DND-41 (cell line): ENCODE results near the gene SMURF1.

ENCODE experiments used
- ATAC-seq: fragments of 200-7000 bp; cut with Tn5 transposase; 3 replicates; pipeline ENCODE4 v1.9.1; 2021; ENCODE audit warnings: low read depth; ENCODE audit not compliant: insufficient read depth
- DNase-seq: peaks from one replicate; pipeline ENCODE4 v3.0.0-alpha.2; 2020
- H2AFZ ChIP-seq: 2 replicates; pipeline ENCODE4 v1.6.0; 2012; ENCODE audit warnings: low read depth, low read length
- H3K27ac ChIP-seq: 2 replicates; pipeline ENCODE4 v1.5.1; 2012; ENCODE audit warnings: low read length, inconsistent platforms
- H3K27me3 ChIP-seq: fragments of 200-600 bp; sonication (generic); 2 replicates; pipeline ENCODE4 v1.6.0; 2012; ENCODE audit warnings: low read length, mild to moderate bottlenecking, inconsistent platforms; ENCODE audit not compliant: insufficient read depth, poor library complexity
- H3K36me3 ChIP-seq: 2 replicates; pipeline ENCODE4 v1.5.1; 2012; ENCODE audit warnings: low read length, inconsistent platforms; ENCODE audit not compliant: insufficient read depth
- H3K4me1 ChIP-seq: 2 replicates; pipeline ENCODE4 v1.5.1; 2012; ENCODE audit warnings: mild to moderate bottlenecking, low read length; ENCODE audit not compliant: insufficient read depth
- H3K4me2 ChIP-seq: 2 replicates; pipeline ENCODE4 v1.6.0; 2012; ENCODE audit warnings: mild to moderate bottlenecking, moderate library complexity, low read length, inconsistent platforms; ENCODE audit not compliant: insufficient read depth
- H3K4me3 ChIP-seq, 2 experiments: fragments of 200-600 bp in 1 of 2; shearing (Covaris generic) in 1 of 2; 2 replicates each; pipeline ENCODE4 v1.5.1; 2012 to 2016; ENCODE audit warnings: inconsistent platforms in 2 of 2, low read length in 2 of 2, mild to moderate bottlenecking in 2 of 2, low read depth in 1 of 2, moderate library complexity in 1 of 2
- H3K79me2 ChIP-seq: 2 replicates; pipeline ENCODE4 v1.6.0; 2012; ENCODE audit warnings: low read length, inconsistent platforms; ENCODE audit not compliant: insufficient read depth
- H3K9ac ChIP-seq: 2 replicates; pipeline ENCODE4 v1.6.0; 2012; ENCODE audit warnings: low read depth, mild to moderate bottlenecking, inconsistent platforms, low read length, moderate library complexity
- H3K9me3 ChIP-seq: 2 replicates; pipeline ENCODE4 v1.5.1; 2012; ENCODE audit warnings: low read length, moderate library complexity, mild to moderate bottlenecking, inconsistent platforms; ENCODE audit not compliant: insufficient read depth, severe bottlenecking
- H4K20me1 ChIP-seq: 2 replicates; pipeline ENCODE4 v1.6.0; 2012; ENCODE audit warnings: low read length; ENCODE audit not compliant: insufficient read depth
- EZH2 ChIP-seq: IDR thresholded peaks from 3 replicates; pipeline ENCODE4 v1.6.1; 2012; ENCODE audit warnings: borderline replicate concordance, low read depth, mild to moderate bottlenecking, moderate library complexity, low read length, inconsistent platforms; ENCODE audit not compliant: severe bottlenecking
- TF ChIP-seq, protein P1 (sequence below): IDR thresholded peaks from 2 replicates; pipeline ENCODE4 v1.5.1; 2012; ENCODE audit warnings: borderline replicate concordance, low read length, moderate library complexity, mild to moderate bottlenecking; ENCODE audit not compliant: poor library complexity, severe bottlenecking; ENCODE audit errors: extremely low read depth

SMURF1 gene

DNA sequence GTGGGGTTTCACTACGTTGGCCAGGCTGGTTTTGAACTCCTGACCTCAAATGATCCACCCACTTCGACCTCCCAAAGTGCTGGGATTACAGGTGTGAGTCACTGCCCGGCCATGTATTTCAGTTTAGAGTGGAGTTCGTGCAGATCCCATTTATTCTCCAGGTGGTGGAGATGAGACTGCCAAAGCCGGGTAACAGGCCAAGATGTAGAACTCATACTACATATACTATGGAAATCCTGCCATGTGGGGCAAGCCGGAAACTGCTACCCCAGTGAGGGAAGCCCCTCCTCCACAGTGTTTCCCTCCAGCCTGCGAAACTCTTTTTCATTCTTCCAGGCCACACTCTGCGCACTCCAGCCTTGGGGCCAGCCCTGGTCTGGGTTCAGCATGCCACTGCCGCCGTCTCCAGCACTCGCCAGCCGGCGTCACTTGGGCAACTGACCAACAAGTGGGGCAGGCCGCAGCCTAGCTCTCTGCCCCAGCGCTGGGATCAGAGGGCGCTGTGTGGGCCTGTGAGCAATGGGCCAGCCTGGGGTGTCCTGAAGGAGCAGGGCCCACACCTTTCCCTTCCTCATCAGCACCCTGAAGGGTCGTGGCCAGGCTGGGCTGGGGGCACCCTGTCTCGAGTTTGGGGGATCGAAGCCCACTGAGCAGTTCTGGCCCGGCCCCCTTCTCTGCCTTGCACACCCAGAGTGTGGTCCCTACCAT, 143.6 kb downstream of the SMURF1 start:
- no peak overlapping the region for H3K4me2 ChIP-seq
- H3K27me3 ChIP-seq, result no peaks in the 10 kb centered on the region
- H3K4me3 ChIP-seq, result no peak overlapping the region
- no peaks in the 10 kb centered on the region for H3K9me3 ChIP-seq
- H3K79me2 ChIP-seq, result no peaks in the 10 kb centered on the region
- H3K27ac ChIP-seq, result no peak overlapping the region
- H3K4me1 ChIP-seq, result no peaks in the 10 kb centered on the region
- H3K36me3 ChIP-seq, result peaks cover 93% of the 10 kb centered on the region
- DNase-seq (no peak), ATAC-seq (no peak)
- TF ChIP-seq EZH2, result no peak
- TF ChIP-seq, protein P1, sequence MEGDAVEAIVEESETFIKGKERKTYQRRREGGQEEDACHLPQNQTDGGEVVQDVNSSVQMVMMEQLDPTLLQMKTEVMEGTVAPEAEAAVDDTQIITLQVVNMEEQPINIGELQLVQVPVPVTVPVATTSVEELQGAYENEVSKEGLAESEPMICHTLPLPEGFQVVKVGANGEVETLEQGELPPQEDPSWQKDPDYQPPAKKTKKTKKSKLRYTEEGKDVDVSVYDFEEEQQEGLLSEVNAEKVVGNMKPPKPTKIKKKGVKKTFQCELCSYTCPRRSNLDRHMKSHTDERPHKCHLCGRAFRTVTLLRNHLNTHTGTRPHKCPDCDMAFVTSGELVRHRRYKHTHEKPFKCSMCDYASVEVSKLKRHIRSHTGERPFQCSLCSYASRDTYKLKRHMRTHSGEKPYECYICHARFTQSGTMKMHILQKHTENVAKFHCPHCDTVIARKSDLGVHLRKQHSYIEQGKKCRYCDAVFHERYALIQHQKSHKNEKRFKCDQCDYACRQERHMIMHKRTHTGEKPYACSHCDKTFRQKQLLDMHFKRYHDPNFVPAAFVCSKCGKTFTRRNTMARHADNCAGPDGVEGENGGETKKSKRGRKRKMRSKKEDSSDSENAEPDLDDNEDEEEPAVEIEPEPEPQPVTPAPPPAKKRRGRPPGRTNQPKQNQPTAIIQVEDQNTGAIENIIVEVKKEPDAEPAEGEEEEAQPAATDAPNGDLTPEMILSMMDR, result no peak
- H4K20me1 ChIP-seq, result peaks cover 13% of the 10 kb centered on the region
- no peak overlapping the region for H3K9ac ChIP-seq
- no peak overlapping the region for H2AFZ ChIP-seq

DNA sequence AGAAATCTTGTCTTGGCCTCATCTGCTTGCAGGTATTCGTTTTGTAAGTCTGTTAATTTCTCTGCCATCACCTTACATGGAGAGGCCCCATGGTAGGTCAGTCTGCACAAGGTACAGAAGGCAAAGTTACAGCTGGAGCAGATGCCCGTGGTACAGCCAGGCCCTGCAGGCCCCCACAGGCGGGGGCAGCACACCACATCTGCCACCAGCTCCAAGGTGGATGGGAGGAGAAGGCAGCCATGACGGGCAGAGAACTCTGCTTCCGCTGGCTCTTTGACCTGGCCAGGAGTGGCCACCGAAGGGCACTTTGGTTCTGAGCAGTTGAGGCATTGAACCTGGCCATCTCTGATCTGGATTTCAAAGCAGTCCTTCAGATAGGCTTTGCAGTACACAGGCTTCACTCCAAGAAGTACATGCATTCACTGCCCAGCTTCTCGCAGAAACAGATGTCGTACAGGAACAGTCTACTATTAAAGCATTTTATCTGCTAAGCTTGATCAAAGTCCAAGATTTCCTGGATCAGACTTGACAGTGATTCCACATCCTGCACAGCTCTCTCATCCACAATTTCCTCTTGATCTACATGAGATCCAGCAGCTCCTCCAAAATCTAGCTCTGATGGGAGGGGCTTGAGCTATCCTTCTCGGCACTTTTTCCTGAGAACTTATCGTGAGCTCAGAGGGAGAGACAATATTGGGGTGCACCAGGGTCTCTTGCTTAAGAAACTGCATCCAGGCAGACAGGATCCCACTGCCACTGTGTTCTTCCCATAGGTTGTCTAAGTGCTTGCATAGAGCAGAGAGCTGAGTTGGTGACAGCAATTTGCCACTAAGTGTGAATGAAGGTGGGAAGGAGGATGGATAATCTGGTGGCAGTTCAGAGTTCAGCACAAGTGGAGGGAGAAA, 144.8 kb downstream of the SMURF1 start:
- no peaks in the 10 kb centered on the region for H3K27me3 ChIP-seq
- H2AFZ ChIP-seq, result no peak overlapping the region
- H3K4me1 ChIP-seq, result no peaks in the 10 kb centered on the region
- DNase-seq (no peak), ATAC-seq (no peak)
- H4K20me1 ChIP-seq, result peaks cover 13% of the 10 kb centered on the region
- no peaks in the 10 kb centered on the region for H3K9me3 ChIP-seq
- no peak overlapping the region for H3K4me3 ChIP-seq
- H3K9ac ChIP-seq, result no peak overlapping the region
- TF ChIP-seq EZH2, result no peak
- TF ChIP-seq, protein P1, result no peak
- H3K36me3 ChIP-seq, result peaks cover 93% of the 10 kb centered on the region
- H3K4me2 ChIP-seq, result no peak overlapping the region
- no peaks in the 10 kb centered on the region for H3K79me2 ChIP-seq
- H3K27ac ChIP-seq, result no peak overlapping the region

DNA sequence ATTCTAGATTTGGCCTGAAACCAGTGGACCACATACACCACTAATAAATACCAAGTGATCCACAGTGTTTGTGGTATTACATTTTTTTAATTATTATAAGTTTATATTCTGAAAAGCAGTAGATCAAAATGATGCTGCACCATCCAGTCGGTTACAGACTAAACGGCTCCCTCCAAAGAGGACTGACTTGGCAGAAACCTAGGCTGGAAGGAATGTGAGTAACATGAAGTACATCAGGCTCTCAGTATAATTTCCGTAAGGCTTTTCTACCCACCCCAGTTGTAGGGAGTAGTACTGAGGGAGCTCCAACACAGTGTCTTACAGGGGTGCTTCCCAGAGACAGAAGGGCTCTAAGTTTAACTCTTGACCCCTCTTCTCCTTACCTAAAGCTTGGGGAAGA, 146.1 kb downstream of the SMURF1 start:
- DNase-seq, result no peak
- H3K27ac ChIP-seq, result no peak overlapping the region
- H3K9me3 ChIP-seq, result no peaks in the 10 kb centered on the region
- no peak overlapping the region for H2AFZ ChIP-seq
- TF ChIP-seq, protein P1, result no peak
- TF ChIP-seq EZH2, result no peak
- peaks cover 93% of the 10 kb centered on the region for H3K36me3 ChIP-seq
- no peak overlapping the region for H3K4me3 ChIP-seq
- no peaks in the 10 kb centered on the region for H3K79me2 ChIP-seq
- no peak overlapping the region for H3K9ac ChIP-seq
- H3K27me3 ChIP-seq, result no peaks in the 10 kb centered on the region
- no peak for ATAC-seq
- no peak overlapping the region for H3K4me2 ChIP-seq
- peaks cover 8% of the 10 kb centered on the region for H4K20me1 ChIP-seq
- H3K4me1 ChIP-seq, result no peaks in the 10 kb centered on the region
